Astrocyte of the spinal cord (primary cell): Measurements from ENCODE around the gene CNOT10.
"Not testable (repeated sequence)": the region's sequence is repeated elsewhere in the genome, so short reads cannot be mapped to it uniquely, and the experiment has no call there.

Experiments used
- DNase-seq: peaks from one replicate; pipeline ENCODE4 v3.0.0; 2011; ENCODE audit warnings: low read depth, low spot score
- H3K4me3 ChIP-seq: 2 replicates; pipeline ENCODE4 v1.5.1; 2011; ENCODE audit warnings: low read depth, mild to moderate bottlenecking, low read length, moderate library complexity
- in situ Hi-C: cut with HindIII; loops from 2 replicates; pipeline ENCODE4 v1.10.0; 2017; ENCODE audit warnings: low sequenced_read_pairs
- TF ChIP-seq, protein P1 (sequence below): IDR thresholded peaks from 2 replicates; pipeline ENCODE4 v1.5.1; 2012; ENCODE audit warnings: low read depth, mild to moderate bottlenecking, low read length, inconsistent platforms

CNOT10 gene

DNA sequence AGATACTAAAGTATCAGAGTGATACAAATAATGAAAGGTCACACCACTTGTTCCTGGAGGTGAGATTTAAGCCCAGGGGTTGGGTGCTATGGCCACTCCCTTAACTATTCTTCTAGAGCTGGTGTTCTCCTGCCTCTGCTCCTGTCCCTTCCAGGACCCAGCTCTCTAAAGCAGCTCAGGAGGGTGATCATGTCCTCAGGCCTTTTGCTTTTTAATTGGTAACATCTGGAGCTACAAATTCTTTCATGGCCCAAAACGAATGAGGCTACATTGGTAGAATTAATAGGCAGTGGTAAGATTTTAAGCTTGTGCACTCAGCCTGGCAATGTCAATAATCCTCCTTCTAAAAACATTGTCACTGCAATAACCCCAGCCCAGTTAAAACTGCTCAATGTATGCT is 38.2 kb upstream of the CNOT10 start:
- in situ Hi-C loops, result no loop called here
- TF ChIP-seq, protein P1, sequence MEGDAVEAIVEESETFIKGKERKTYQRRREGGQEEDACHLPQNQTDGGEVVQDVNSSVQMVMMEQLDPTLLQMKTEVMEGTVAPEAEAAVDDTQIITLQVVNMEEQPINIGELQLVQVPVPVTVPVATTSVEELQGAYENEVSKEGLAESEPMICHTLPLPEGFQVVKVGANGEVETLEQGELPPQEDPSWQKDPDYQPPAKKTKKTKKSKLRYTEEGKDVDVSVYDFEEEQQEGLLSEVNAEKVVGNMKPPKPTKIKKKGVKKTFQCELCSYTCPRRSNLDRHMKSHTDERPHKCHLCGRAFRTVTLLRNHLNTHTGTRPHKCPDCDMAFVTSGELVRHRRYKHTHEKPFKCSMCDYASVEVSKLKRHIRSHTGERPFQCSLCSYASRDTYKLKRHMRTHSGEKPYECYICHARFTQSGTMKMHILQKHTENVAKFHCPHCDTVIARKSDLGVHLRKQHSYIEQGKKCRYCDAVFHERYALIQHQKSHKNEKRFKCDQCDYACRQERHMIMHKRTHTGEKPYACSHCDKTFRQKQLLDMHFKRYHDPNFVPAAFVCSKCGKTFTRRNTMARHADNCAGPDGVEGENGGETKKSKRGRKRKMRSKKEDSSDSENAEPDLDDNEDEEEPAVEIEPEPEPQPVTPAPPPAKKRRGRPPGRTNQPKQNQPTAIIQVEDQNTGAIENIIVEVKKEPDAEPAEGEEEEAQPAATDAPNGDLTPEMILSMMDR, result no peak

DNA sequence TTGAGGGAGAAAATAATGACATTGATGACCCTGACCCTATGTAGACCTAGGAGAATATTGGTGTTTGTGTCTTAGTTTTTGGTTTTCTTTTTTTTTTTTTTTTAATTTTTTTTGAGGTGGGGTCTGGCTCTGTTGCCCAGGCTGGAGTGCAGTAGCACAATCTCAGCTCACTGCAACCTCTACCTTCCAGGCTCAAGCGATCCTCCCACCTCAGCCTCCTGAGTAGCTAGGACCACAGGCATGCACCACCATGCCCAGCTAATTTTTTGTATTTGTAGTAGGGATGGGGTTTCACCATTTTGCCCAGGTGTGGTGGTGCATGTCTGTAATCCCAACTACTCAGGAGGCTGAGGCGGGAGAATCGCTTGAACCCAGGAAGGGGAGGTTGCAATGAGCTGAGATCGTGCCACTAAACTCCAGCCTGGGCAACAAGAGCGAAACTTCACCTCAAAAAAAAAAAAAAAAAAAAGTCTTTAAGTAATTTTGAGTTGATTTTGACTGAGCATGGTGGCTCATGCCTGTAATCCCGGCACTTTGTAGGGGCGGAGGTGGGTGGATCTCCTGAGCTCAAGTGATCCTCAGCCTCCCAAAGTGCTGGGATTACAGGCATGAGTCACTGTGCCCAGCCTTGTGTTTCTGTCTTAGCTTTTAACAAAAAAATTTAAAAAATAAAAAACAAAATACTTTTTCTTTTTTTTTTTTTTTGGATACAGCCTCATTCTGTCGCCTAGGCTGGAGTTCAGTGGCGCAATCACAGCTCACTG is 32.5 kb upstream of the CNOT10 start:
- DNase-seq, in situ Hi-C loops: not testable (repeated sequence)

More for the DNA sequence above, 38.2 kb upstream of the CNOT10 start:
- H3K4me3 ChIP-seq, result no peak overlapping the region
- no peak for DNase-seq

GRCh38 chr3:32655167-32655566 is 29.8 kb upstream of the CNOT10 start:
- H3K4me3 ChIP-seq, result no peak overlapping the region
- in situ Hi-C loops, result no loop called here
- TF ChIP-seq, protein P1, result no peak
- DNase-seq, result no peak

More for the DNA sequence above, 32.5 kb upstream of the CNOT10 start:
- H3K4me3 ChIP-seq, result not testable (repeated sequence)

DNA sequence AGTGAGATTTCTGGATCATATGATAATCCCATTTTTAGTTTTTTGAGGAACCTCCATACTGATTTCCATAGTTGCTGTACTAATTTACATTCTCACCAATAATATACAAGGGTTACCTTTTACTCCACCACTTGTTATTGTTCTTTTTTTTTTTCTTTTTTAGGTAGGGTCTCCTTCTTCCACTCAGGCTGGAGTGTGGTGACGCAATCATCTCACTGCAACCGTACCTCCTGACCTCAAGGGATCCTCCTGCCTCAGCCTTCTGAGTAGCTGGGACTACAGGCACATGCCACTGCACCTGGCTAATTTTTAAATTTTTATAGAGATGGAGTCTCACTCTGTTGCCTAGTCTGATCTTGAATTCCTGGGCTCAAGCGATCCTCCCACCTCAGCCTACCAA is 24.4 kb upstream of the CNOT10 start:
- H3K4me3 ChIP-seq, result no peak overlapping the region
- in situ Hi-C loops, result no loop called here

GRCh38 chr3:32662647-32663046 is 22.3 kb upstream of the CNOT10 start:
- DNase-seq, result no peak
- no peak overlapping the region for H3K4me3 ChIP-seq
- TF ChIP-seq, protein P1, result no peak
- in situ Hi-C loops, result no loop called here

More for the DNA sequence above, 24.4 kb upstream of the CNOT10 start:
- TF ChIP-seq, protein P1, result no peak
- DNase-seq, result no peak

DNA sequence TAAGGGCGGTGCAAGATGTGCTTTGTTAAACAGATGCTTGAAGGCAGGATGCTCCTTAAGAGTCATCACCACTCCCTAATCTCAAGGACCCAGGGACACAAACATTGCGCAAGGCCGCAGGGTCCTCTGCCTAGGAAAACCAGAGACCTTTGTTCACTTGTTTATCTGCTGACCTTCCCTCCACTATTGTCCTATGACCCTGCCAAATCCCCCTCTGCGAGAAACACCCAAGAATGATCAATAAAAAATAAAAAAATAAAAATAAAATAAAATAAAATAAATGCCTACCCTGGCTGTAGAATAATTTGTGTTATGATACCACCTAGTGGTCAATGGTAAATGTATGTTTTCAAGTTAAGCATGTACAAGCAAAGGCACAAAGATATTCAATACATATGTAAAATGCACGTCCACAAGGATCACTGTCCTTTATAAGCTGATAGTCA is 20.3 kb upstream of the CNOT10 start:
- in situ Hi-C loops, H3K4me3 ChIP-seq: not testable (repeated sequence)
- DNase-seq, result peak; percentile 53
- TF ChIP-seq, protein P1, result peak; percentile 23

GRCh38 chr3:32667072-32667582 is 17.9 kb upstream of the CNOT10 start:
- no peak for DNase-seq
- in situ Hi-C loops, result no loop called here
- H3K4me3 ChIP-seq, result no peak overlapping the region
- TF ChIP-seq, protein P1, result no peak

- H3K4me3 ChIP-seq, DNase-seq, in situ Hi-C loops: not testable (repeated sequence)
Observed at GRCh38 chr3:32669226-32669625, 15.8 kb upstream of the CNOT10 start.

GRCh38 chr3:32673730-32674129 is 11.3 kb upstream of the CNOT10 start:
- DNase-seq, in situ Hi-C loops: not testable (repeated sequence)

More at GRCh38 chr3:32673730-32674129, 11.3 kb upstream of the CNOT10 start:
- not testable (repeated sequence) for H3K4me3 ChIP-seq
